ENCODE measurements around the gene DDX3X.
"Not testable (repeated sequence)": the region's sequence is repeated elsewhere in the genome, so short reads cannot be mapped to it uniquely, and the experiment has no call there.

Gene DDX3X

GRCh38 chrX:41316266-41316665 is 17.7 kb upstream of the DDX3X start:
- H3K14ac ChIP-seq (ENCODE audit: low read length in 2 of 2); H3K79me1 ChIP-seq (replicated peaks; ENCODE audit: low read length, poor library complexity, severe bottlenecking); H3K27ac ChIP-seq (ENCODE audit: low read length, poor library complexity, severe bottlenecking); H2BK5ac ChIP-seq (ENCODE audit: low read depth, low read length, poor library complexity, severe bottlenecking); H2AFZ ChIP-seq (ENCODE audit: low read depth, low read length); H3K4ac ChIP-seq (ENCODE audit: low read depth in 1 of 2, low read length in 2 of 2); H3K4me3 ChIP-seq (ENCODE audit: insufficient read depth in 1 of 2, low read depth in 1 of 2, low read length in 2 of 2); H3K18ac ChIP-seq (ENCODE audit: low read depth in 1 of 2, low read length in 2 of 2); H3K9ac ChIP-seq (ENCODE audit: low read length); H3K4me2 ChIP-seq (ENCODE audit: low read length, poor library complexity, severe bottlenecking); H3K23ac ChIP-seq (ENCODE audit: low read length in 2 of 2); DNase-seq; H4K8ac ChIP-seq (ENCODE audit: low read length); H2AK5ac ChIP-seq (ENCODE audit: low read length, severe bottlenecking); H3K36me3 ChIP-seq (ENCODE audit: control insufficient read depth in 1 of 2, insufficient read depth in 2 of 2, low read depth in 1 of 2, low read length in 2 of 2); H2BK120ac ChIP-seq (ENCODE audit: low read depth, low read length); H2BK15ac ChIP-seq (ENCODE audit: low read depth, poor library complexity, severe bottlenecking); H3K27me3 ChIP-seq (ENCODE audit: control insufficient read depth in 1 of 2, insufficient read depth in 1 of 2, low read length in 2 of 2); H3K9me3 ChIP-seq (ENCODE audit: control insufficient read depth, low read length); H2BK12ac ChIP-seq (ENCODE audit: low read length in 2 of 2); H3K4me1 ChIP-seq (ENCODE audit: control insufficient read depth, insufficient read depth, low read depth, low read length); H4K91ac ChIP-seq (ENCODE audit: low read length): not testable (repeated sequence)
- WGBS: 100% methylated on average over 2 of the region's 2 CpGs

GRCh38 chrX:41317477-41318208 is 16.3 kb upstream of the DDX3X start:
- H3K4me1 ChIP-seq (ENCODE audit: control insufficient read depth, insufficient read depth, low read depth, low read length): peaks cover 4% of the 10 kb centered on the region
- H2BK5ac ChIP-seq (ENCODE audit: low read depth, low read length, poor library complexity, severe bottlenecking): no peak overlapping the region
- H3K27me3 ChIP-seq (ENCODE audit: control insufficient read depth in 1 of 2, insufficient read depth in 1 of 2, low read length in 2 of 2): peaks cover 0 to 3% of the 10 kb centered on the region in 2 experiments
- no peak overlapping the region for H3K27ac ChIP-seq (ENCODE audit: low read length, poor library complexity, severe bottlenecking)
- no peak overlapping the region for H3K23ac ChIP-seq (ENCODE audit: low read length in 2 of 2)
- H3K79me1 ChIP-seq (replicated peaks; ENCODE audit: low read length, poor library complexity, severe bottlenecking): no peaks in the 10 kb centered on the region
- no peak overlapping the region for H3K4ac ChIP-seq (ENCODE audit: low read depth in 1 of 2, low read length in 2 of 2)
- no peak overlapping the region for H3K18ac ChIP-seq (ENCODE audit: low read depth in 1 of 2, low read length in 2 of 2)
- no peaks in the 10 kb centered on the region for H3K9me3 ChIP-seq (ENCODE audit: control insufficient read depth, low read length)
- H4K91ac ChIP-seq (ENCODE audit: low read length): no peak overlapping the region
- no peak overlapping the region for H3K9ac ChIP-seq (ENCODE audit: low read length)
- no peak overlapping the region for H2BK12ac ChIP-seq (ENCODE audit: low read length in 2 of 2)
- no peak overlapping the region for H2BK15ac ChIP-seq (ENCODE audit: low read depth, poor library complexity, severe bottlenecking)
- no peak for DNase-seq
- H4K8ac ChIP-seq (ENCODE audit: low read length): no peak overlapping the region
- H2AK5ac ChIP-seq (ENCODE audit: low read length, severe bottlenecking): no peak overlapping the region
- H3K14ac ChIP-seq (ENCODE audit: low read length in 2 of 2): no peak overlapping the region
- no peak overlapping the region for H3K4me3 ChIP-seq (ENCODE audit: insufficient read depth in 1 of 2, low read depth in 1 of 2, low read length in 2 of 2)
- H2AFZ ChIP-seq (ENCODE audit: low read depth, low read length): no peak overlapping the region
- H3K36me3 ChIP-seq (ENCODE audit: control insufficient read depth in 1 of 2, insufficient read depth in 2 of 2, low read depth in 1 of 2, low read length in 2 of 2): no peaks in the 10 kb centered on the region
- no peak overlapping the region for H2BK120ac ChIP-seq (ENCODE audit: low read depth, low read length)
- 96% methylated on average over 4 of the region's 6 CpGs for WGBS
- H3K4me2 ChIP-seq (ENCODE audit: low read length, poor library complexity, severe bottlenecking): no peak overlapping the region

GRCh38 chrX:41320393-41320792 is 13.6 kb upstream of the DDX3X start:
- Histone ChIP-seq H4K8ac (ENCODE audit: low read length) (no peak overlapping the region), H2AFZ (ENCODE audit: low read depth, low read length) (no peak overlapping the region), H3K14ac (ENCODE audit: low read length in 2 of 2) (no peak overlapping the region), H3K4me2 (ENCODE audit: low read length, poor library complexity, severe bottlenecking) (no peak overlapping the region), H3K27ac (ENCODE audit: low read length, poor library complexity, severe bottlenecking) (no peak overlapping the region), H2BK5ac (ENCODE audit: low read depth, low read length, poor library complexity, severe bottlenecking) (no peak overlapping the region), H3K27me3 (ENCODE audit: control insufficient read depth in 1 of 2, insufficient read depth in 1 of 2, low read length in 2 of 2) (peaks cover 0 to 3% of the 10 kb centered on the region in 2 experiments), H2BK120ac (ENCODE audit: low read depth, low read length) (no peak overlapping the region), H2BK12ac (ENCODE audit: low read length in 2 of 2) (no peak overlapping the region), H3K9me3 (ENCODE audit: control insufficient read depth, low read length) (no peaks in the 10 kb centered on the region), H3K79me1 (replicated peaks; ENCODE audit: low read length, poor library complexity, severe bottlenecking) (no peaks in the 10 kb centered on the region), H3K23ac (ENCODE audit: low read length in 2 of 2) (no peak overlapping the region), H3K18ac (ENCODE audit: low read depth in 1 of 2, low read length in 2 of 2) (no peak overlapping the region), H3K4me3 (ENCODE audit: insufficient read depth in 1 of 2, low read depth in 1 of 2, low read length in 2 of 2) (no peak overlapping the region), H2BK15ac (ENCODE audit: low read depth, poor library complexity, severe bottlenecking) (no peak overlapping the region), H3K9ac (ENCODE audit: low read length) (no peak overlapping the region), H3K36me3 (ENCODE audit: control insufficient read depth in 1 of 2, insufficient read depth in 2 of 2, low read depth in 1 of 2, low read length in 2 of 2) (no peaks in the 10 kb centered on the region), H3K4ac (ENCODE audit: low read depth in 1 of 2, low read length in 2 of 2) (no peak overlapping the region), H3K4me1 (ENCODE audit: control insufficient read depth, insufficient read depth, low read depth, low read length) (no peaks in the 10 kb centered on the region), H4K91ac (ENCODE audit: low read length) (no peak overlapping the region), H2AK5ac (ENCODE audit: low read length, severe bottlenecking) (no peak overlapping the region)
- 95% methylated on average over 4 of the region's 5 CpGs for WGBS
- DNase-seq: no peak

GRCh38 chrX:41322821-41323603 is 10.9 kb upstream of the DDX3X start:
- Histone ChIP-seq H2BK5ac (ENCODE audit: low read depth, low read length, poor library complexity, severe bottlenecking) (no peak overlapping the region), H3K4me2 (ENCODE audit: low read length, poor library complexity, severe bottlenecking) (no peak overlapping the region), H3K36me3 (ENCODE audit: control insufficient read depth in 1 of 2, insufficient read depth in 2 of 2, low read depth in 1 of 2, low read length in 2 of 2) (no peaks in the 10 kb centered on the region), H3K4me3 (ENCODE audit: insufficient read depth in 1 of 2, low read depth in 1 of 2, low read length in 2 of 2) (no peak overlapping the region), H3K4ac (ENCODE audit: low read depth in 1 of 2, low read length in 2 of 2) (no peak overlapping the region), H3K79me1 (replicated peaks; ENCODE audit: low read length, poor library complexity, severe bottlenecking) (no peaks in the 10 kb centered on the region), H3K23ac (ENCODE audit: low read length in 2 of 2) (no peak overlapping the region), H3K9ac (ENCODE audit: low read length) (no peak overlapping the region), H4K91ac (ENCODE audit: low read length) (no peak overlapping the region), H3K27ac (ENCODE audit: low read length, poor library complexity, severe bottlenecking) (no peak overlapping the region), H2BK120ac (ENCODE audit: low read depth, low read length) (no peak overlapping the region), H3K14ac (ENCODE audit: low read length in 2 of 2) (no peak overlapping the region), H2BK12ac (ENCODE audit: low read length in 2 of 2) (no peak overlapping the region), H4K8ac (ENCODE audit: low read length) (no peak overlapping the region), H2AFZ (ENCODE audit: low read depth, low read length) (no peak overlapping the region), H3K27me3 (ENCODE audit: control insufficient read depth in 1 of 2, insufficient read depth in 1 of 2, low read length in 2 of 2) (peaks cover 0 to 3% of the 10 kb centered on the region in 2 experiments), H2BK15ac (ENCODE audit: low read depth, poor library complexity, severe bottlenecking) (no peak overlapping the region), H2AK5ac (ENCODE audit: low read length, severe bottlenecking) (no peak overlapping the region), H3K4me1 (ENCODE audit: control insufficient read depth, insufficient read depth, low read depth, low read length) (no peaks in the 10 kb centered on the region), H3K9me3 (ENCODE audit: control insufficient read depth, low read length) (no peaks in the 10 kb centered on the region), H3K18ac (ENCODE audit: low read depth in 1 of 2, low read length in 2 of 2) (no peak overlapping the region)
- DNase-seq: no peak
- 91% methylated on average over 16 of the region's 20 CpGs for WGBS
